Peyer's patch (tissue), 4 donors: ENCODE measurements around the gene ADAMTS12. TPM values are rescaled to one million over a fixed set of nuclear protein-coding genes. Genes with fewer than 3 reads are reported as not detected.

Experiments
- DNase-seq, 3 donors: peaks; one replicate each; pipeline ENCODE4 v3.0.0-alpha.2; 2017 to 2019
- H3K27ac ChIP-seq, 4 donors: fragments of 200-600 bp; sonication (generic); one replicate each; pipeline ENCODE4 v1.5.1; 2016 to 2019
- H3K27me3 ChIP-seq, 2 donors: fragments of 200-600 bp; sonication (generic); one replicate each; pipeline ENCODE4 v1.5.1; 2019
- H3K36me3 ChIP-seq, 3 donors: fragments of 200-600 bp; sonication (generic); one replicate each; pipeline ENCODE4 v1.5.1; 2016 to 2019
- H3K4me1 ChIP-seq, 4 donors: fragments of 200-600 bp; sonication (generic); one replicate each; pipeline ENCODE4 v1.5.1; 2016 to 2019
- H3K4me3 ChIP-seq, 4 donors: fragments of 200-600 bp; sonication (generic); 1 replicate in 3 of 4; 2 replicates in 1 of 4; pipeline ENCODE4 v1.5.1; 2016 to 2019; ENCODE audit warnings: mild to moderate bottlenecking in 1 of 4
- H3K9me3 ChIP-seq, 4 donors: fragments of 200-600 bp; sonication (generic); one replicate each; pipeline ENCODE4 v1.5.1; 2016 to 2019; ENCODE audit warnings: mild to moderate bottlenecking in 1 of 4
- CTCF ChIP-seq, 6 experiments: fragments of 450-650 bp in 4 of 6; fragments of 200-600 bp in 2 of 6; sonication (generic) in 1 of 6; IDR thresholded peaks; one replicate each; pipeline ENCODE4 v1.5.1; 2017 to 2019; ENCODE audit warnings: antibody characterized with exemption in 6 of 6, mild to moderate bottlenecking in 3 of 6, moderate library complexity in 1 of 6
- POLR2A ChIP-seq, 2 donors: fragments of 450-650 bp; IDR thresholded peaks; one replicate each; pipeline ENCODE4 v1.5.1; 2017; ENCODE audit warnings: antibody characterized with exemption in 2 of 2, mild to moderate bottlenecking in 2 of 2, moderate library complexity in 2 of 2
- total RNA-seq, 4 donors: library from RNA; depleted of rRNA; stranded (reverse); fragments of >200 nt; gene quantifications; one replicate each; pipeline ENCODE4 v1.1.0, GENCODE V29; 2016

ADAMTS12 gene
- total RNA-seq, 4 donors from 2014 or later: 0.53 to 11.6 (median 1.3) TPM

GRCh38 chr5:33827018-33827707 lies 64.6 kb downstream of the ADAMTS12 start:
- no peaks in the 10 kb centered on the region for H3K9me3 ChIP-seq
- no peak overlapping the region for H3K4me3 ChIP-seq
- TF ChIP-seq POLR2A (IDR thresholded peaks at IDR 0.05) (no peak), CTCF (IDR thresholded peaks at IDR 0.05) (no peak)
- no peaks in the 10 kb centered on the region for H3K27me3 ChIP-seq
- no peak overlapping the region for H3K27ac ChIP-seq
- H3K4me1 ChIP-seq: no peaks in the 10 kb centered on the region
- H3K36me3 ChIP-seq: no peaks in the 10 kb centered on the region
- DNase-seq: no peak

GRCh38 chr5:33824516-33825195 lies 67.1 kb downstream of the ADAMTS12 start:
- Histone ChIP-seq H3K36me3 (no peaks in the 10 kb centered on the region), H3K27ac (no peak overlapping the region)
- peak in 1 of 3 donors; percentile 47 for DNase-seq

GRCh38 chr5:33817301-33817700 lies 74.5 kb downstream of the ADAMTS12 start:
- H3K27ac ChIP-seq: no peak overlapping the region
- DNase-seq: no peak

More at GRCh38 chr5:33824516-33825195, 67.1 kb downstream of the ADAMTS12 start:
- Histone ChIP-seq H3K4me3 (no peak overlapping the region), H3K27me3 (no peaks in the 10 kb centered on the region), H3K9me3 (no peaks in the 10 kb centered on the region), H3K4me1 (no peaks in the 10 kb centered on the region)
- no peak for TF ChIP-seq CTCF (IDR thresholded peaks at IDR 0.05)
- TF ChIP-seq POLR2A (IDR thresholded peaks at IDR 0.05): no peak

GRCh38 chr5:33816791-33817190 lies 75.0 kb downstream of the ADAMTS12 start:
- Histone ChIP-seq H3K27ac (no peak overlapping the region), H3K36me3 (no peaks in the 10 kb centered on the region), H3K4me1 (no peaks in the 10 kb centered on the region), H3K27me3 (no peaks in the 10 kb centered on the region), H3K4me3 (no peak overlapping the region), H3K9me3 (no peaks in the 10 kb centered on the region)
- DNase-seq: no peak
- no peak for TF ChIP-seq CTCF (IDR thresholded peaks at IDR 0.05)
- no peak for TF ChIP-seq POLR2A (IDR thresholded peaks at IDR 0.05)

More at GRCh38 chr5:33817301-33817700, 74.5 kb downstream of the ADAMTS12 start:
- Histone ChIP-seq H3K9me3 (no peaks in the 10 kb centered on the region), H3K4me1 (no peaks in the 10 kb centered on the region), H3K36me3 (no peaks in the 10 kb centered on the region), H3K4me3 (no peak overlapping the region), H3K27me3 (no peaks in the 10 kb centered on the region)
- TF ChIP-seq CTCF (IDR thresholded peaks at IDR 0.05): no peak
- no peak for TF ChIP-seq POLR2A (IDR thresholded peaks at IDR 0.05)

GRCh38 chr5:33812746-33813145 lies 79.0 kb downstream of the ADAMTS12 start:
- no peak overlapping the region for H3K4me3 ChIP-seq
- TF ChIP-seq CTCF (IDR thresholded peaks at IDR 0.05) (no peak), POLR2A (IDR thresholded peaks at IDR 0.05) (no peak)
- H3K9me3 ChIP-seq: no peaks in the 10 kb centered on the region
- no peak overlapping the region for H3K27ac ChIP-seq
- H3K27me3 ChIP-seq: no peaks in the 10 kb centered on the region
- H3K4me1 ChIP-seq: no peaks in the 10 kb centered on the region
- H3K36me3 ChIP-seq: no peaks in the 10 kb centered on the region
- DNase-seq: no peak
